HG02571 (cell line): Measurements from ENCODE around the gene INSYN1.
"Not testable (repeated sequence)": the region's sequence is repeated elsewhere in the genome, so short reads cannot be mapped to it uniquely, and the experiment has no call there.

Experiments used
- ATAC-seq: cut with Tn5 transposase; IDR thresholded peaks from one replicate; pipeline ENCODE4 v1.9.1; 2021; ENCODE audit warnings: mild to moderate bottlenecking, moderate library complexity; ENCODE audit not compliant: unreplicated experiment

INSYN1 gene

DNA sequence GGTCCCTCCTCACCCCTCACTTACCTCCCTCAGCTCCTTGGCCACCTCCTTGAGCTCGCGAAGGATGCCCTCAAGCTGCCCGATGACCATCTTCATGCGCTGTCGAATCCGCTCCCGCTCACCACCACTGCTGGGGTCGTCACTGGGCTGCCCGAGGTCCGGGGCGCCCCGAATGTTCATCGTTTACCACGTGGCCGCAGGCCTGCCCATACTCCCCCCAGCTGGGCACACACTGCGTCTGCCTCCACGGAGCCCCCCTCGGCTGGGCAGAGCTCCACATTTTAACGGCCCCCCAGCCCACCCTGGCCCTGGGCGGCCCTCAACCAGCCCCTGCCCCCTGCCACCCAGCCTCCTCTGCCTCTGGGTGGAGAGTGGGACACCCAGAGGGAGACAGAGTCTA, 2.2 kb downstream of the INSYN1 start:
- no peak for ATAC-seq

- ATAC-seq: no peak
Measured at GRCh38 chr15:73750438-73750837, 2.7 kb downstream of the INSYN1 start.

DNA sequence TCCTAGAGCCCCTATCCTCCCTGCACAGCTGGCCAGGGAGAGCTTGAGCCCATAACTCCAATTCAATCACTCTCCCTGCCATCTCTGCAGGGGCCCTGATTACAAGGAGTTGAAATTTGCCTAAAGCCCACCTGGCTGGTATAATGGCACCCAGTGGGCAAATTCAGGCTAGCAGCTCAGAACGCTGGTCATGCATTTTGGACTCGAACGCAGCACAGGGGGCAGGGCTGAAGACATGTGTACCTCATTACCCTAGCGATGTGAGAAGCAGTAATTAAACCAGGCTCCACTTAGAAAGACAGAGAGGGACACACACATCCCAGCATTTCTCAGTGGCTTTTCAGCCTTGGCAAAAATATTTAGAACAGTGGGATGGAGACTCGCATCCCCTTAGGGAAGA, 3.2 kb downstream of the INSYN1 start:
- no peak for ATAC-seq

DNA sequence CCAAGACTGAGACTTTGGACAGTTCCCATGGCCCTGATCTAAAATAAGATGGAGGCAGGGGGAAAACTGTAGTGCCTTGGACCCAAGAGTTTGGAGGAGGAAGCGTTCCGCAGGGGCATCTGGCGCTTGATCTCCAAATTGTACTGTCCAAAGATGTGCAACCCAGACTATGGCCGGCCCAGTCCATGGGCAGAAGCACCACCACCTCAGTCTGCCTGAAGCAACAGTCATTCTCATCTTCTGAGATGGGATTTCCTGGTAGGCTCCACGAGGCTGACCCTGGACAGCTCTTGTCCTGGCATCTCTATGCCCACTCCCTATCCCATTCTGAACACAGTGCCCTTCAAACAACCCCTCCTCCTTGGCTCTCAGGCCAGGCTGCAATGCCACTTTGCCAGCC, 3.6 kb downstream of the INSYN1 start:
- no peak for ATAC-seq

DNA sequence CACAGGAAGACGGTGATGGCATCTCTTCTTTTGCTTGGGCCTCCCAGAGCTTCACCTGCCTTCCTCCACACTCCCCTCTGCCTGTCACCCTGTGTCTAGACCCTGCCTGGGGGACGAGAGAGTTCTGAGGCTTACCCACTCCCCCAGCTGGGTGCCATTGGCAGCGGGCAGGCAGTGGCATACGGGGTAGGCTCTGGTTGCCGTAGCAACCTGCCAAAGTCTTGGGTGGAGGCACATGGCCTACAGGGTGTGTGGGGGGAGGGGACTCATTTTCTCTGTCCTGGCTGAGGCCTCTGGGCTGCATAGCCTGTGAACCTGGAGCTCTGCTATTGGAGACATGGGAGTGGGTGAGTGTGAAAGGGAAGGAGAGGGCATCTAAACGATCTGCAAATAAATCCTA, 4.4 kb downstream of the INSYN1 start:
- no peak for ATAC-seq

DNA sequence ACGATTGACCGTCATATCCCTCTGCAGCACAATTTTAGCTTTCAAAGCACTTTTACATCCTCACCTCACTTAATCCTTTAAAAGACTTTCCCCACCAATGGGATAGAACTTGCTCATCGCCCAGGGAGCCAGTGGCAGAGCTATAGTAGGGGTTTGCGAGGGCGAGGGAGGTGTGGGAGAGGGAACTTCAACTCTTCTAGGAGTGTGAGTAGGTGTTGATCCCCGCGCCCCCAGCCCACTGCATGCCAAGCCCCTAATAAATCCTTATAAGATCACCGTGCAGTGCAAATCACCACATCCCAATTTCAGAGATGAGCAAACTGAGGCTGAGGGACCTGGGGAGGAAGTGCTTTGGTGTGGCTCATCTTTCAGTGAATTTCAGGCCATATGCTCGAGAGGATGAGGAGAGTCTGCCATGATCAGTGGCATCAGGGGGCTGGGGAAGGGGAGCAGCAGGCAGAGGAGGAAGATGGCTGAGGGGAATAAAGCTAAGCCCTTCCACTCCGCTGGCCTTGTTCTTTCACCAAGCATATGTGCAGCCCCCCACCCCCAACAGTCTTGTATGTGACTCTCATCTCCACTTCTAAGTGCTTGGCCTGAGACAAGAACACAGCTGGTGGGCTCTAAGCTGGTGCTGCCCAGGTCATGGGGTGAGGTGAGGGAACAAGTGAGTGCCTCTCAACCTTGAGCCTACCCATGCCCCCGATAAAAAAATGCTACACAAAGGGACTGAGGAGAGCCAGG, 5.1 kb downstream of the INSYN1 start:
- no peak for ATAC-seq

- ATAC-seq: no peak
Measured at GRCh38 chr15:73746883-73747282, 6.3 kb downstream of the INSYN1 start.

DNA sequence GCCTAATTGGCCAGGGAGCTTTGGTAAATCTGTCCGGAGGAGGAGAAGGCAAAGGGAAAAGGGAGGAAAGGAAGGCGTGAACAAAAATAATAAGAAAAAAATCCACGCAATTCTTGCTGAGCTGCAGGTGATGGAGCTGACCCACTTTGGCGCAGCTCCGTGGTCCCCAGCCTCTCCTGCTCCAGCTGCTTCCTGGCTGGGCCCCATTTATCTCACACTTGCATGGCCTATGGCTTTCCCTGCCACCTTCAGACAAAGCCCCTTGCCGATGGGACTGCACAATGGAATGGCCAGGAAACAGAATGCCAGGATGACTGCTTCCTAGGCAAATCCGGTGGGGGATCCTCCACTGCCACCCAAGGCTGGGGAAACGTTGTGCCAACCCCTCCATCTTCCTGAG, 6.9 kb downstream of the INSYN1 start:
- ATAC-seq: no peak

DNA sequence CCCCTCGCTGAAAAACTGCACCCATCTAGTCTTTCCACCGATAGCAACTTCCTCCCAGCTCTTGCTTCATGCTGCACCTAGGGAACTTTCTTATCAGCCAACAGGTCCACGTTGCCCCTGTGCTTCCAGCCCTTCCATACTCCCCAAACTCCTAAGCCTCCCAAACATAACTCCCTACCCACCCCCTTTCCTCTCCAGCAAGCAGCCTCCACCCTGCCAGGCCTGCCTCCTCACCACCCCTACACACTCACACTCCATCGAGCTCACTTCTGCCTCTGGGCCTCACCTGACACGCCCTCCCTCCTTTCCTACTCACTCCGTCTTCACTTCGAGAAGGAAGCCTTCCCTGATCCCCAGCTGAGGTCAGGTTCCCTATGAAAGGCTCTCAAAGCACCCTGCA, 8.1 kb downstream of the INSYN1 start:
- no peak for ATAC-seq

GRCh38 chr15:73744293-73744692, 8.9 kb downstream of the INSYN1 start:
- ATAC-seq: no peak

DNA sequence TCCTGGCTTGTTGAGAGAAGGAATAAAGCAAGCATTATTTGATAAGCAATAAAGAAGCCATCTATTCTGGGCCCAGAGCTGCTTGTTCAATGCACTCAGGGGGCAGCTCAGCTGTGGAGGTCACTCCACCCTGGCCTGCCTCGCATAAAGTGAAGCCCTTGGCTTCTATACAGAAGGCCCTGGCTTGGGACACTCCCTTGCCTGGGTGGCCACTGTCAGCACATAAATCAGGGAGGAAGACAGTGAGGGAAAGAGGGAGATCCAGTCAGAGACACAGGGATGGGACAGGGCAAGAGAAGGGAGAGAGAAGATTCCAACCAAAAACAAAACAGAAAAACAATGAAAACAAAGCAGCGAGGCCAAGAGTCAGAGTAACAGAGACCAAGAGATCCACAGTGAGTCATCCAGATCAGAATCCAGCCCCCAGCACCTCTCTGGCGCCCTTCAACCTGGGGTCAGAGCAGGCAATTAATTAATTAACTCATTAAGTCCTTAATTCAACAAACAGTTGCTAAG, 11.8 kb downstream of the INSYN1 start:
- no peak for ATAC-seq

DNA sequence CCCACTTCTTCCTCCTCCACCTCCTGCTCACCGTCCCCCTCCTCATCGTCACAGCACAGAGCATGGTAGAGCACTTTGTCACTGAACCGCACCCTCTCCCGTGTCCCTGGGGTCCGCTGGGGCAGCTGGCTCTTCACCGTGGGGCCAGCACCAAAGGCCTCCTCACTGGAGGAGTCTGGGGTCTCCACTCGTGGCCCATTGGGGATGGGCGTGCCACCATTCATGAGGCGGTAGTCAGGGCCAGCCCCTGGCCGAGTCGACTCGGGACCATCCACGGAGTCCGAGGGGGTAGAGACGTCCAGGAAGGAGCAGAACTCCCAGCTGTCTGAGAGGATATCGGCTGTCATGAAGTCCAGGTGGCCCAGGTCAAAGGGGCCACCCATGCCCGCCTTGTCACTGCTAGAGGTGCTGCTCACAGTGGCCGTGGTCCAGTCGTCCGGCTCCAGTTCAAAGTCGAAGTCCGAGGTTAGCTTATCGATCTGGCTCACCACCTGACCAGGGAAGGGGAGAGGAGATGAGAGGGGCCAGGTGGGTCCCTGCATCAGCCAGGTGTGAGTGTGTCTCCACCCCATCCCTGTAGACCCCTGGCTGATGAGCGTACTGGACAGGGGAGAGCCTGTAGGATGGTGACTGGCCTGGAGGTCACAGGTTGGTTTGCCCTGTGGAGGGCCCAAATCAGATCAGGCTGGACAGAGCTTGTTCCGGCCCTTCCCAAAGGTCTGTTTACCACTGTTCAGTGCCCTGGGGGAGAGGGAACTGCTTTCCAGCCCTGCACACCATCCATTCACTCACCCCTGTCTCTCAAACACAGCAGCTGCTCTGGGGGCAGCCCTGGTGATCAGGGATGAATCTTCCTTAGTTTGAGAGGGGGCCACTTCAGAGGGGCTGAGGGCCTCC, 12.8 kb downstream of the INSYN1 start:
- ATAC-seq: no peak

GRCh38 chr15:73737535-73737934, 15.6 kb downstream of the INSYN1 start:
- no peak for ATAC-seq

- ATAC-seq: no peak
Measured at GRCh38 chr15:73732930-73733329, 20.2 kb downstream of the INSYN1 start.

GRCh38 chr15:73732051-73732450, 21.1 kb downstream of the INSYN1 start:
- not testable (repeated sequence) for ATAC-seq

DNA sequence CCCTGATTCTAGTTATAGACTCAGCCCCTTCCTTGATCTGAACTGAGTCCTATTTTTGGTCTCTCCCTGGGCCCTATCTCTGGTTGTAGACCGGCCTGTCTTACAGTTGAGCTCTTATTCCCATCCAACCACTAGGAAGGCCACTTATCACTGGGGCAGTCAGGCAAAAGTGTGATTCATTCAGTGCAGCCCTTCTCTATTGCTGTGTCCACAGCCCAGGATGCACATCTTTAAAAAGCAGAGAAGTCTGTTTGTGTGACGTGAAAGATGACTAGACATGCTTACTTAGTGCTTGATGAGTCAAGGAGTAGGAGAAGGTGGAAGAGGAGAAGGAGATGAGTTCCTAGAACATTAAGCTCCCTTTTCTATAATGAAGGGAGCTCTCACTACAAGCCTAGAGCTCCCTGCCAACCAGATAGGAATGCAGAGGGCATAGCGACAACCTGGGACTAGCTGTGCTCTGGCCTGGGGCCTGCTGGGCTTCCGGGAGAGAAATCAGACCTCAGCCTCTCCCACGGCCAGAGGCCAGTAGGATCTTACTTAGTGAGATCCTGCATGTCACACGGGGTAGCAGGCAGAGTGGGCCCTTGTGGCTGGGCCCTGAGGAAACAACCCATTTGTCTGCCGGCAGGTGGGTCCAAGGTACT, 25.7 kb downstream of the INSYN1 start:
- no peak for ATAC-seq

DNA sequence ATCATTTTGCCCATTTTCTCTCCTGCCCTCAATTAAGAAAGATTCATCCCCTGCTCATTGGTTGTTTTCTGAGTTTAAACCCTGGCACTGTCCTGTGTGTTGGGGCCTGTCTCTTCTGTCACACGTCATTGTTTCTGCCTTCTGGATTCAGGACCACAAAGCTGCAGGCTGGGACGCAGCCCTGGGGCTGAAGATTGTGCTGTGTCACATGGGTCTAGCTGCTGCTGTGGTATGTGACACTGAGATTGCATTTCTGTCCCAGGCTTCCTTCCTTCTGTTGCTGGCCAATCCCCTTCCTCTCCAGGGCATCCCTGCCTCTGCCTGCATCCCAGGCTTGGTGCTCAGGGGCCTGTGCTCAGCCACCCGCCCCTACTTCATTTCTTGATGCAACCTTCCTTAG, 28.9 kb downstream of the INSYN1 start:
- ATAC-seq: no peak

DNA sequence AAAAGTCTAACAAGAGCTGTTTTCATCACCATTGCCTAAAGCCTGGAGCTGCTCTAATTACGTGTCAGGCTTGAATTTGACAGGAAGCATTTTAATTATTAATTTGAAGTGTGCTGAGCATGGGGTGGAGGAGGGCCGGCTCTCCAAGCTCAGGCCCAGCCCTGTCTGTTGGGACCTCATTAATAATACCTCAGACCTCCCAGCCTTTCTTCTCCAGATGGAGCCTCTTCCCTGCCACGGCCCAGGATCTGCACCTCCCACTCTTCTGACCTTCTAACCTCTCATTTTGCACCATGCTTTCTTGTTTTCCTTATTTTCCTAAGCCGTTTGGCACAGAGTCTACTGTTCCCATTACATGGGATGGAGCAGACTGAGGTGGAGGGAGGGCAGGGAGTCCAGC, 30.0 kb downstream of the INSYN1 start:
- ATAC-seq: no peak

- no peak for ATAC-seq
Measured at GRCh38 chr15:73722425-73722824, 30.7 kb downstream of the INSYN1 start.

GRCh38 chr15:73718694-73719093, 34.5 kb downstream of the INSYN1 start:
- ATAC-seq: no peak

- no peak for ATAC-seq
Measured at GRCh38 chr15:73717802-73718201, 35.3 kb downstream of the INSYN1 start.

- no peak for ATAC-seq
Measured at GRCh38 chr15:73717206-73717605, 35.9 kb downstream of the INSYN1 start.
